CD14-positive monocyte (primary cell): ENCODE results near the gene FAM221B. TPM values are rescaled to one million over a fixed set of nuclear protein-coding genes. Genes with fewer than 3 reads are reported as not detected.
A peak's percentile ranks its signal among the peaks of the same experiment; 100 is the strongest.

Source experiments
- DNase-seq, 3 donors: peaks; one replicate each; pipeline ENCODE4 v3.0.0-alpha.2; 2011 to 2022
- H2AFZ ChIP-seq: 2 replicates; pipeline ENCODE4 v1.6.0; 2012; ENCODE audit warnings: mild to moderate bottlenecking, low read depth, low read length, inconsistent platforms; ENCODE audit not compliant: insufficient read depth, poor library complexity, severe bottlenecking
- H3K27ac ChIP-seq, 2 donors: 1 replicate in 1 of 2; 2 replicates in 1 of 2; pipeline ENCODE4 v1.5.1; 2012 to 2013; ENCODE audit warnings: low read length in 2 of 2, control low read depth in 1 of 2, inconsistent platforms in 1 of 2, low read depth in 1 of 2, mild to moderate bottlenecking in 1 of 2
- H3K27me3 ChIP-seq, 2 donors: one replicate each; pipeline versions ENCODE4 v1.6.0 to v1.6.1; 2011 to 2013; ENCODE audit warnings: low read length in 2 of 2; ENCODE audit not compliant: control insufficient read depth in 2 of 2, insufficient read depth in 2 of 2
- H3K36me3 ChIP-seq, 2 donors: replicated peaks in 1 of 2; 1 replicate in 1 of 2; 2 replicates in 1 of 2; pipeline versions ENCODE4 v1.5.1 to v1.6.1; 2012 to 2013; ENCODE audit warnings: low read length in 2 of 2, control low read depth in 1 of 2, inconsistent platforms in 1 of 2, mild to moderate bottlenecking in 1 of 2; ENCODE audit not compliant: insufficient read depth in 2 of 2, control insufficient read depth in 1 of 2
- H3K4me1 ChIP-seq, 2 donors: 1 replicate in 1 of 2; 2 replicates in 1 of 2; pipeline versions ENCODE4 v1.5.1 to v1.6.1; 2012 to 2013; ENCODE audit warnings: low read length in 2 of 2, control low read depth in 1 of 2, inconsistent platforms in 1 of 2, mild to moderate bottlenecking in 1 of 2, moderate library complexity in 1 of 2; ENCODE audit not compliant: insufficient read depth in 2 of 2, control insufficient read depth in 1 of 2
- H3K4me2 ChIP-seq: replicated peaks from 2 replicates; pipeline ENCODE3; 2012; ENCODE audit warnings: low read length, moderate library complexity, mild to moderate bottlenecking; ENCODE audit not compliant: poor library complexity, severe bottlenecking; ENCODE audit errors: extremely low read depth
- H3K4me3 ChIP-seq, 3 experiments: fragments of 200-600 bp in 1 of 3; sonication (generic) in 1 of 3; replicated peaks in 1 of 3; 1 replicate in 2 of 3; 2 replicates in 1 of 3; pipeline ENCODE4 v1.5.1; 2011 to 2013; ENCODE audit warnings: low read length in 3 of 3, mild to moderate bottlenecking in 3 of 3, control low read depth in 2 of 3, low read depth in 2 of 3, inconsistent platforms in 1 of 3, moderate library complexity in 1 of 3
- H3K79me2 ChIP-seq: 2 replicates; pipeline ENCODE4 v1.6.0; 2012; ENCODE audit warnings: mild to moderate bottlenecking, control low read depth, inconsistent platforms, low read length, moderate library complexity; ENCODE audit not compliant: insufficient read depth
- H3K9ac ChIP-seq: 2 replicates; pipeline ENCODE4 v1.6.0; 2017; ENCODE audit warnings: low read length, mild to moderate bottlenecking; ENCODE audit not compliant: insufficient read depth, poor library complexity, severe bottlenecking
- H3K9me3 ChIP-seq, 2 donors: replicated peaks in 1 of 2; 1 replicate in 1 of 2; 2 replicates in 1 of 2; pipeline versions ENCODE4 v1.5.1 to v1.6.1; 2012 to 2013; ENCODE audit warnings: low read length in 2 of 2, control low read depth in 1 of 2; ENCODE audit not compliant: control insufficient read depth in 1 of 2, insufficient read depth in 1 of 2
- H4K20me1 ChIP-seq: 2 replicates; pipeline ENCODE4 v1.6.0; 2012; ENCODE audit warnings: mild to moderate bottlenecking, low read length, control low read depth, moderate library complexity; ENCODE audit not compliant: insufficient read depth
- H3K27ac Mint-ChIP-seq, 7 donors: one replicate each; pipeline ENCODE4 v1.8.0; 2020; ENCODE audit warnings: mild to moderate bottlenecking in 7 of 7, mixed read lengths in 7 of 7, moderate library complexity in 6 of 7, inconsistent platforms in 2 of 7
- H3K27me3 Mint-ChIP-seq, 3 donors: one replicate each; pipeline ENCODE4 v1.8.0; 2021 to 2022; ENCODE audit warnings: low read depth in 3 of 3, mild to moderate bottlenecking in 3 of 3, mixed read lengths in 3 of 3, moderate library complexity in 3 of 3, inconsistent platforms in 1 of 3
- H3K36me3 Mint-ChIP-seq, 2 donors: one replicate each; pipeline ENCODE4 v1.8.0; 2020; ENCODE audit warnings: mixed read lengths in 2 of 2, inconsistent platforms in 1 of 2, mild to moderate bottlenecking in 1 of 2
- H3K4me1 Mint-ChIP-seq: one replicate; pipeline ENCODE4 v1.8.0; 2020; ENCODE audit warnings: mild to moderate bottlenecking, mixed read lengths
- H3K4me3 Mint-ChIP-seq, 2 donors: one replicate each; pipeline ENCODE4 v1.8.0; 2020; ENCODE audit warnings: mild to moderate bottlenecking in 2 of 2, mixed read lengths in 2 of 2, moderate library complexity in 1 of 2
- H3K9me3 Mint-ChIP-seq, 7 donors: one replicate each; pipeline ENCODE4 v1.8.0; 2020 to 2022; ENCODE audit warnings: mixed read lengths in 7 of 7, mild to moderate bottlenecking in 6 of 7, moderate library complexity in 6 of 7, inconsistent platforms in 2 of 7
- CTCF ChIP-seq: fragments of 200-600 bp; IDR thresholded peaks from one replicate; pipeline ENCODE4 v1.8.0; 2022; ENCODE audit warnings: antibody characterized with exemption, mild to moderate bottlenecking
- WGBS: methylation state at CpG from one replicate; pipeline ENCODE4 v1.1.5; 2013; ENCODE audit warnings: missing lambda C conversion rate; ENCODE audit not compliant: insufficient coverage; 5-methylcytosine and 5-hydroxymethylcytosine counted together
- intact Hi-C, 2 donors: fragments of 100-400 bp; cut with micrococcal nuclease; formaldehyde crosslinking; loops; one replicate each; pipeline versions ENCODE4 v1.15.0 to v1.15.1; 2023
- polyA plus RNA-seq, 3 donors: library from polyadenylated mRNA; depleted of rRNA in 1 of 3; unstranded in 2 of 3; stranded (reverse) in 1 of 3; fragments of 300-500 nt in 2 of 3; fragments of >200 nt in 1 of 3; fragmentation: Illumina TruSeq in 2 of 3; gene quantifications; 1 replicate in 2 of 3; 2 replicates in 1 of 3; pipeline ENCODE4 v1.2.3, GENCODE V29; 2012 to 2021

The FAM221B gene
- polyA plus RNA-seq, 3 donors: 0.05 to 0.63 TPM; not detected in 1

GRCh38 chr9:35810122-35810521, 18.4 kb downstream of the FAM221B start:
- H3K27me3 Mint-ChIP-seq: peaks cover 0 to 5% (median 1%) of the 10 kb centered on the region in 3 donors
- WGBS: 100% methylated on average over 1 of the region's 7 CpGs
- Histone ChIP-seq H3K27me3 (no peaks in the 10 kb centered on the region), H3K4me3 (no peak overlapping the region), H3K9ac (no peak overlapping the region), H3K36me3 (no peaks in the 10 kb centered on the region), H3K9me3 (no peaks in the 10 kb centered on the region), H2AFZ (no peak overlapping the region), H4K20me1 (no peaks in the 10 kb centered on the region), H3K4me2 (no peak overlapping the region), H3K4me1 (peaks cover 29 to 35% of the 10 kb centered on the region in 2 donors), H3K27ac (no peak overlapping the region), H3K79me2 (peaks cover 4% of the 10 kb centered on the region)
- peaks cover 26% of the 10 kb centered on the region for H3K4me1 Mint-ChIP-seq
- H3K9me3 Mint-ChIP-seq: no peaks in the 10 kb centered on the region
- TF ChIP-seq CTCF: no peak
- peaks cover 2 to 4% of the 10 kb centered on the region in 2 donors for H3K36me3 Mint-ChIP-seq
- intact Hi-C loops: loop anchor here (5.0 to 10.0 kb wide), 2 partner anchors 163 to 205 kb away; partner anchors contain the start of gene TESK1 (in 1 of the 2)
- DNase-seq: no peak
- no peak overlapping the region for H3K4me3 Mint-ChIP-seq
- peak overlapping the region in 2 of 7 donors; percentile 32 to 55 for H3K27ac Mint-ChIP-seq

- Mint-ChIP-seq H3K36me3 (peaks cover 2 to 4% of the 10 kb centered on the region in 2 donors), H3K9me3 (no peaks in the 10 kb centered on the region), H3K27me3 (peaks cover 0 to 5% (median 3%) of the 10 kb centered on the region in 3 donors), H3K27ac (no peak overlapping the region), H3K4me1 (peaks cover 17% of the 10 kb centered on the region), H3K4me3 (no peak overlapping the region)
- Histone ChIP-seq H3K4me3 (no peak overlapping the region), H3K27me3 (no peaks in the 10 kb centered on the region), H3K4me2 (no peak overlapping the region), H3K27ac (no peak overlapping the region), H3K9ac (no peak overlapping the region), H2AFZ (no peak overlapping the region), H3K9me3 (no peaks in the 10 kb centered on the region), H3K79me2 (peaks cover 1% of the 10 kb centered on the region), H4K20me1 (no peaks in the 10 kb centered on the region), H3K36me3 (no peaks in the 10 kb centered on the region), H3K4me1 (peaks cover 18 to 23% of the 10 kb centered on the region in 2 donors)
- DNase-seq: no peak
- 100% methylated on average over 5 of the region's 9 CpGs for WGBS
- intact Hi-C loops: no loop called here
- no peak for TF ChIP-seq CTCF
Measured at GRCh38 chr9:35808433-35808832, 20.1 kb downstream of the FAM221B start.
